Left renal pelvis (tissue), 4 donors: Measurements from ENCODE around the gene FGD6. TPM values are rescaled to one million over a fixed set of nuclear protein-coding genes. Genes with fewer than 3 reads are reported as not detected.
"Not testable (repeated sequence)": the region's sequence is repeated elsewhere in the genome, so short reads cannot be mapped to it uniquely, and the experiment has no call there.

Source experiments
- DNase-seq, 4 donors: peaks; one replicate each; pipeline ENCODE4 v3.0.0-alpha.2; 2013; ENCODE audit warnings: low read depth in 4 of 4, low spot score in 3 of 4
- polyA plus RNA-seq, 4 donors: library from polyadenylated mRNA; unstranded; fragments of 120-200 nt; gene quantifications; one replicate each; pipeline ENCODE4 v1.2.1, GENCODE V29; 2013; ENCODE audit not compliant: insufficient read length in 4 of 4

The FGD6 gene
- polyA plus RNA-seq, 4 donors = 10.4 to 12.9 (median 11.5) TPM

GRCh38 chr12:95206916-95207315, 10.4 kb downstream of the FGD6 start:
- DNase-seq = no peak

DNA sequence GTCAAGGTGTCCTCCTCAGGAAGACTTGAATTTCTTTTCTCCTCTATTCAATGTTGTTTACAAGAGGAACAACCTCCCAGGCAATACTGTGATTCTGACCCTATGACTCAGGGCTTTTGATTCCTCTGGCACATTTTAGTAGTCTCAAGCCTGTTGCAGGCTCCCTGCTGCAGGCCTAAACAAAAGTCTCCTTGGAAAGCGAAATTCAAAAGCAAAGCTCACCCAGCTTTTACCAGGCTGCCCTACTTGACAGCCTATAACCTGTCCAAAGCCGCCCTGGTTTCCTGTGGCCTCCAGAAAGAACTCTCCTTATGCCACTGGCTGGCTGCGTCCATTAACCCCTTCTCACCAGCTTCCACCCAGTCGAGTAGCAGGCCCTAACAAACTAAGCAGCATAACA, 11.6 kb downstream of the FGD6 start:
- DNase-seq = no peak

GRCh38 chr12:95205016-95205624, 12.1 kb downstream of the FGD6 start:
- no peak for DNase-seq

GRCh38 chr12:95204141-95204866, 13.0 kb downstream of the FGD6 start:
- no peak for DNase-seq

DNA sequence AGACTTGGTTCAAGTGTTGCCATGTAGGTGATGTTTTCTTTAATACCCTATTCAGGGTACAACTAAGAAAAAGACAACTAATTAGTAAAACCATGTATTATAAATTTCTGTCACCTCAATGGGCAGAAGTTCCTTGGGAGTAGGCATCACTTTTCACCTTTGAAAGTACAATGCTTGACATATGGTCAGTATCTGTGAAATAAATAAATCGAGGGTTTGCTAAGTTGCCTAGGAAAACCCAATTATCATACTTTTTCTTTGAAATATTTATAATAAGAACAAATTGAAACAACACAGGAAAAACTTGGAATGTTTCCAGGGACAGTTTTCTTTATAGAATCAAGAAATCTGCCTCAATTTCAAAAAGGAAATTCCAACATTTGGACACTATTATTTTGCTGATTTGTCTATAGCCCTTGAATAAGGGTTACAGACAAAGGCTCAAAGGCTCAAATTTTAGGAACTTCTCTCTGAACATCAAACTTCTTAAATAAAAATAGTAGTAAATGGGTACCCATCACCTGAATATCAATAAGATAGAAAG, 13.7 kb downstream of the FGD6 start:
- no peak for DNase-seq

GRCh38 chr12:95202691-95203486, 14.4 kb downstream of the FGD6 start:
- DNase-seq = no peak

- DNase-seq = no peak
Measured at GRCh38 chr12:95201056-95201670, 16.1 kb downstream of the FGD6 start.

DNA sequence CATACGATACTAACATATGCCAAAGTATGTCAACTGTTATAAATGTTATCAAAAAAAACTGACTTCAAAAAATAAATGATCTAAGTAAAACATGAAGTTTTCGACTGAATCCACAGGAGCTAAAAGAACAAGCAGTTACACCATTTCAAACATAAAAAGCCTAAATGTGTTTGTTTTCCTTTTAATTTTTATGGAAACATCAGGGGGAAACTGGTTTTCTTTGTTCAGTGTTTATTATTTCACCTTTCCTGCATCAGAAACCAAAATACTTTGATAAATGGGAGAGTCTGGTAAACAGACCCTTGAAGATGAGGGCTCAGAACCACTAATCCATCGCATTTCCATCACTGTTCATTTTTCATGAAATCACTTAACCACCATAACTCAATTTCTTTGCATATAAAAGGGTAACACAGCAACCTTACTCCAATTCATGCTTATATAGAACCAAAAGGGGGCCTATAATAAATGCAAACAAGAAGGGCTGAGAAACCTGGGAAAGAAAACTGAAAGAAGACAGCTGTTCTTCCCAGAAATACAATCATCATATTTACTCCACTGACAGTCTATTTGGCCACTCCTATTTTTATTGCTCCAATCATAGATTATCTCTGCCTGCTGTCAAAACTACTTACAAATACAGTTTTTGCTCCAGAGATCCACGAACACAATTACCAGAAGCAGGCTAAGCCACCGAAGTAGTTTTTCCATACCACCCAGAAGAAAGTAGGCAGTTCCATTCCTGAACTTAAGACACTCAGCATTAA, 17.0 kb downstream of the FGD6 start:
- no peak for DNase-seq

- DNase-seq = no peak
Measured at GRCh38 chr12:95198914-95199313, 18.4 kb downstream of the FGD6 start.

DNA sequence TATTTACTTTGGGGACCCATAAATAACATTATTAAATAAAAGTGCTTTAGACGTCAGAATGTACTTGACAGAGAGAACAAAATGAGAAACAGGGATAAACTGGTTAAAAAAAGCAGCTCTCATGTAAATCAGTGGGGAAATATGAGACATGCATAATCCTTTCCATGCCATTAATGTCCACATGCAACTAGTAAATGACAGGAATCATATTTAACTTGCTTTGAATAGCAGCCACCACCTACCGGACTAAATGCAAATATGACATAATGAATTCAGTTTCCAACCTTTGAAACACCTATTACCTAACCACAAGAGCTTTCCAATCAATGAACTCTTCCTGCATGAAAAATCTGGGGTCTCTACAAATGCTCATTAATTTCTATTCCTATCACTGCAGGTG, 19.6 kb downstream of the FGD6 start:
- no peak for DNase-seq

GRCh38 chr12:95196875-95197569, 20.2 kb downstream of the FGD6 start:
- not testable (repeated sequence) for DNase-seq

- no peak for DNase-seq
Measured at GRCh38 chr12:95195122-95195521, 22.1 kb downstream of the FGD6 start.

- no peak for DNase-seq
Measured at GRCh38 chr12:95193139-95193538, 24.1 kb downstream of the FGD6 start.

GRCh38 chr12:95192271-95192670, 25.0 kb downstream of the FGD6 start:
- no peak for DNase-seq

- no peak for DNase-seq
Measured at GRCh38 chr12:95191060-95191696, 26.1 kb downstream of the FGD6 start.

DNA sequence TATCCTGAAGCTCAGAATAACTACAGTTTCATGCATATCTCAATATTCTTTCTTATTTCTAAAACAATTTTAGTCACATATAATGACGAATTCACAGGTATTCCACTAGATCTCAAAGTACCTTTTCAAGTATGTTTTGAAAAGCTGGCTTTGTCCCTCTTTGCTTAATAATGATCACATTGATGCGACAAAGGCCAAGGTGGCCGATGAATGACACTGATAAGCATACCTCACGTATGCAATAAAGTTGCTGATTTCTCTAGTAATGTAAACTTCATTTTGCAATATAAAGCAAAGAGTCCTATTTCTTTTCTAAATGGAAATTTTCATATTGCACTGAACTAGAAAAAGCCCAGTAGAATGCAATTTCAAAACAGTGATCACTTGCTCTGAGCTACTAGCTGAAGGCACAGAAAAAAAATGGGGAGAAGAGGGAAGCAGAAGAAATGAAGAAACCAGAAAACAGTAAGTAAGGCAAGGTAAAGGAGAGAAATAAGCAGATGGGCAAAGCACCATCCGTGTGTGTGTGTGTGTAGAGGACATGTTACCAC, 29.3 kb downstream of the FGD6 start:
- no peak for DNase-seq

DNA sequence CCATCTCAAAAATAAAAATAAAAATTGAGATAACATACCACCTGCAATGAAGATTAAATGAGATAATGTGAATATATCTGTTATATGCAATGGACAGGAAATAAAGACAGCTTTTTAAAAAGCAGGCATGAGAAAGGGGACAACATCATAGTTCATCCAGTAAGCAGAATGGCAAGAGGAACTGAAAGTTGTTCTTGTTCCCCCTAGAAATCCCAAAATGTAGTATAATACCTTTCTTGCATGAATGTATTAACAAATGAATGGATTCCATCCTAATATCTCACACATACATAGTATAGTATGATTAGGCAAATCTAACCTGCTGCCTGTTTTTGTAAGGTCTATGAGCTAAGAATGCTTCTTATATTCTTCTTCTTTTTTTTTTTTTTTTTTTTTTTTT, 31.4 kb downstream of the FGD6 start:
- DNase-seq = no peak

GRCh38 chr12:95185072-95185471, 32.2 kb downstream of the FGD6 start:
- no peak for DNase-seq

GRCh38 chr12:95184121-95184520, 33.1 kb downstream of the FGD6 start:
- no peak for DNase-seq
